ENCODE results near the gene COLEC12. TPM values are rescaled to one million over a fixed set of nuclear protein-coding genes. Genes with fewer than 3 reads are reported as not detected.

The COLEC12 gene
- total RNA-seq, 3 donors from 2014 or later (not counting 1 experiment from before 2014, with no cell fraction given) = not detected

DNA sequence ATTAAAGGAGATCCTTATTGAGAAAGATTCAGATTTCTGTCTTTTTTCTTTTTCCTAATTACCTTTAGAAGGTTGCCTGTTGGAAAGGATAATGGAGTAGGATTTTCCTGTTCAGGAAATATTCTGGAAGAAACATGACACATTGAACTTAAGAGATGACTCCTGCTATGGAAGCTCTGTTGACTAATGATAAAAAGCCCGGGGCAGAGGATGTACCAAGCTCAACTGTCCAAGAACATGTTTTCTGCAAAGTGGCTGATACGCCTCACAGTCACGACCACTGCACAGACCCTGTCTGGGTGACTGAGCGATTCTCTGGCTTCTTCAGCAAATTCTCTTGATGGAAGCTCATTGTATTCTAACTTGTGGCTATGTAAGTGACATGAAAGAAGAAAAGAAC is 146.5 kb downstream of the COLEC12 start:
- Mint-ChIP-seq H3K27ac (no peak overlapping the region), H3K4me1 (no peaks in the 10 kb centered on the region), H3K27me3 (ENCODE audit: low read depth in 2 of 2) (peaks cover 7 to 8% of the 10 kb centered on the region in 2 donors), H3K9me3 (no peaks in the 10 kb centered on the region), H3K36me3 (no peaks in the 10 kb centered on the region), H3K4me3 (no peak overlapping the region)
- Histone ChIP-seq H3K36me3 (ENCODE audit: control insufficient read depth, insufficient read depth, low read length) (no peaks in the 10 kb centered on the region), H3K4me3 (ENCODE audit: low read length) (no peak overlapping the region), H3K27me3 (ENCODE audit: control insufficient read depth, insufficient read depth, low read length) (no peaks in the 10 kb centered on the region), H3K9me3 (ENCODE audit: control insufficient read depth, insufficient read depth, low read length) (no peaks in the 10 kb centered on the region), H3K4me1 (ENCODE audit: control insufficient read depth, insufficient read depth, low read length) (no peaks in the 10 kb centered on the region), H3K27ac (ENCODE audit: low read length) (no peak overlapping the region)
- no peak for ATAC-seq
- DNase-seq = no peak
- no peak for TF ChIP-seq CTCF (IDR thresholded peaks at IDR 0.05)
- intact Hi-C loops (cut with micrococcal nuclease) = no loop called here
- WGBS (ENCODE audit: insufficient coverage) = 80% methylated on average over 4 of the region's 4 CpGs

DNA sequence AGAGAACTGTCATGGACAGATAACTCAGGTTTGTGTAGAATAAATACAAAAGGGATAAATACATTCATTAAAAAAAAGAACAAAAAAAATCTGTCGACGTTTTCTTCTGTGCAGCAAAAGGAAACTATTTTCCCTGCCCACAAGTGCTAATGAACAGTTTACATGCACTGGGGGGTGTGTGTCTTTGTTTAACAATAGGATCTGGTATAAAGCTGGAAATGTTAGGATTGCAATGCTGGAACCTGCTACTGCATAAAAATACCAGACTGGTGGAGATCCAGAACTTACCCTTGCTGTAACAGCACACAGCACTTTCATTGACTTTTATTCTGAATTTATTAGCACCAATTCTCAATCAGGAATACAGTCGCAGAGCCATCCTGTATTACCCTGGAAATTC is 148.1 kb downstream of the COLEC12 start:
- no peak overlapping the region for H3K27ac Mint-ChIP-seq
- H3K36me3 Mint-ChIP-seq = no peaks in the 10 kb centered on the region
- DNase-seq = no peak
- no peak for ATAC-seq
- WGBS (ENCODE audit: insufficient coverage) = 80% methylated on average over 3 of the region's 3 CpGs
- no peaks in the 10 kb centered on the region for H3K4me1 ChIP-seq (ENCODE audit: control insufficient read depth, insufficient read depth, low read length)
- no peaks in the 10 kb centered on the region for H3K4me1 Mint-ChIP-seq
- TF ChIP-seq CTCF (IDR thresholded peaks at IDR 0.05) = no peak
- H3K27ac ChIP-seq (ENCODE audit: low read length) = no peak overlapping the region
- no peaks in the 10 kb centered on the region for H3K9me3 ChIP-seq (ENCODE audit: control insufficient read depth, insufficient read depth, low read length)
- H3K4me3 Mint-ChIP-seq = no peak overlapping the region
- no peaks in the 10 kb centered on the region for H3K36me3 ChIP-seq (ENCODE audit: control insufficient read depth, insufficient read depth, low read length)
- H3K9me3 Mint-ChIP-seq = no peaks in the 10 kb centered on the region
- peaks cover 7 to 15% of the 10 kb centered on the region in 2 donors for H3K27me3 Mint-ChIP-seq (ENCODE audit: low read depth in 2 of 2)
- no peaks in the 10 kb centered on the region for H3K27me3 ChIP-seq (ENCODE audit: control insufficient read depth, insufficient read depth, low read length)
- no peak overlapping the region for H3K4me3 ChIP-seq (ENCODE audit: low read length)
- intact Hi-C loops (cut with micrococcal nuclease) = no loop called here

DNA sequence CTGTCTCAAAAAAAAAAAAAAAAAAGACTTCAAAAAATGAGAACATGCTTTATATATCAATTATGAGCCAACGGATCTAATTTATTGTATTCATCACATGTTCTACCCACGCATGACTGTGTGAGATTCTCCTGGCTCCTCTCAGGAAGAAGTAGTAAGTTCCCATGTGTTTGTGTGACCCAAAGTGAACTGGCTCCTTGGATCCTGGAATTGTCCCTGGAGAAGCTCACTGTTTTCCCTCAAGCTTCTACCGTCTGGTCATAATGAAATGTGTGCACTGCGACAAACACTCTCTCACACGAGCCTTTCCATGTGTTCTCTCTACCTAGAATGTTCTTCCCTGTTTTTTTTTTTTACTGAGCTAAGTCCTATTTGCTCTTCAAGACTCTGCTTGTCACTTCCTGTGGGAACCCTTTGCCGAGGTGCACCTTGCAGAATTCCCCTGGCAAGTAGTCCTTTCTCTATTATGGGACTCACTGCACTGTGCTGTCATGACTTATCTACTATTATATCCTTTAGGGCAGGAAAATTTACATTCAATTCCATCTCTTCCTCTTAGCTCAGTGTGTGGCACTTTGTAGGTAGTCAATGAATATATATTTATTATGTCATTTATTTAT is 149.4 kb downstream of the COLEC12 start:
- ATAC-seq (no peak), DNase-seq (no peak)
- H3K27ac Mint-ChIP-seq = no peak overlapping the region
- H3K4me1 Mint-ChIP-seq = no peaks in the 10 kb centered on the region
- Histone ChIP-seq H3K4me1 (ENCODE audit: control insufficient read depth, insufficient read depth, low read length) (no peaks in the 10 kb centered on the region), H3K4me3 (ENCODE audit: low read length) (no peak overlapping the region), H3K27me3 (ENCODE audit: control insufficient read depth, insufficient read depth, low read length) (no peaks in the 10 kb centered on the region), H3K27ac (ENCODE audit: low read length) (no peak overlapping the region), H3K36me3 (ENCODE audit: control insufficient read depth, insufficient read depth, low read length) (no peaks in the 10 kb centered on the region), H3K9me3 (ENCODE audit: control insufficient read depth, insufficient read depth, low read length) (no peaks in the 10 kb centered on the region)
- H3K36me3 Mint-ChIP-seq = no peaks in the 10 kb centered on the region
- WGBS (ENCODE audit: insufficient coverage) = 77% methylated on average over 5 of the region's 6 CpGs
- H3K4me3 Mint-ChIP-seq = no peak overlapping the region
- no peak for TF ChIP-seq CTCF (IDR thresholded peaks at IDR 0.05)
- intact Hi-C loops (cut with micrococcal nuclease) = no loop called here
- H3K27me3 Mint-ChIP-seq (ENCODE audit: low read depth in 2 of 2) = peaks cover 5 to 19% of the 10 kb centered on the region in 2 donors
- no peaks in the 10 kb centered on the region for H3K9me3 Mint-ChIP-seq

- H3K9me3 Mint-ChIP-seq = no peaks in the 10 kb centered on the region
- H3K4me3 Mint-ChIP-seq = no peak overlapping the region
- no peaks in the 10 kb centered on the region for H3K4me1 ChIP-seq (ENCODE audit: control insufficient read depth, insufficient read depth, low read length)
- no peak overlapping the region for H3K27ac Mint-ChIP-seq
- no peaks in the 10 kb centered on the region for H3K9me3 ChIP-seq (ENCODE audit: control insufficient read depth, insufficient read depth, low read length)
- no peak for DNase-seq
- TF ChIP-seq CTCF (IDR thresholded peaks at IDR 0.05) = no peak
- intact Hi-C loops (cut with micrococcal nuclease) = no loop called here
- peaks cover 8 to 32% of the 10 kb centered on the region in 2 donors for H3K27me3 Mint-ChIP-seq (ENCODE audit: low read depth in 2 of 2)
- no peak overlapping the region for H3K4me3 ChIP-seq (ENCODE audit: low read length)
- H3K36me3 Mint-ChIP-seq = no peaks in the 10 kb centered on the region
- WGBS (ENCODE audit: insufficient coverage) = 84% methylated on average over 10 of the region's 10 CpGs
- no peaks in the 10 kb centered on the region for H3K27me3 ChIP-seq (ENCODE audit: control insufficient read depth, insufficient read depth, low read length)
- ATAC-seq = no peak
- H3K4me1 Mint-ChIP-seq = no peaks in the 10 kb centered on the region
- no peak overlapping the region for H3K27ac ChIP-seq (ENCODE audit: low read length)
- H3K36me3 ChIP-seq (ENCODE audit: control insufficient read depth, insufficient read depth, low read length) = no peaks in the 10 kb centered on the region
Measured at GRCh38 chr18:346600-346999, 153.9 kb downstream of the COLEC12 start.
